ENCODE data around the gene POR.

Gene POR

GRCh38 chr7:75914655-75915415 lies at the start of gene POR:
POR (plus strand) TSS chr7:75915155; CDS start chr7:75954002, 38,847 bp downstream.
- H3K4me1 ChIP-seq (ENCODE audit: control insufficient read depth in 1 of 2, insufficient read depth in 1 of 2, low read depth in 1 of 2, low read length in 1 of 2) = peaks cover 21 to 25% of the 10 kb centered on the region in 2 experiments
- TF ChIP-seq, protein P1, sequence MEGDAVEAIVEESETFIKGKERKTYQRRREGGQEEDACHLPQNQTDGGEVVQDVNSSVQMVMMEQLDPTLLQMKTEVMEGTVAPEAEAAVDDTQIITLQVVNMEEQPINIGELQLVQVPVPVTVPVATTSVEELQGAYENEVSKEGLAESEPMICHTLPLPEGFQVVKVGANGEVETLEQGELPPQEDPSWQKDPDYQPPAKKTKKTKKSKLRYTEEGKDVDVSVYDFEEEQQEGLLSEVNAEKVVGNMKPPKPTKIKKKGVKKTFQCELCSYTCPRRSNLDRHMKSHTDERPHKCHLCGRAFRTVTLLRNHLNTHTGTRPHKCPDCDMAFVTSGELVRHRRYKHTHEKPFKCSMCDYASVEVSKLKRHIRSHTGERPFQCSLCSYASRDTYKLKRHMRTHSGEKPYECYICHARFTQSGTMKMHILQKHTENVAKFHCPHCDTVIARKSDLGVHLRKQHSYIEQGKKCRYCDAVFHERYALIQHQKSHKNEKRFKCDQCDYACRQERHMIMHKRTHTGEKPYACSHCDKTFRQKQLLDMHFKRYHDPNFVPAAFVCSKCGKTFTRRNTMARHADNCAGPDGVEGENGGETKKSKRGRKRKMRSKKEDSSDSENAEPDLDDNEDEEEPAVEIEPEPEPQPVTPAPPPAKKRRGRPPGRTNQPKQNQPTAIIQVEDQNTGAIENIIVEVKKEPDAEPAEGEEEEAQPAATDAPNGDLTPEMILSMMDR (IDR thresholded peaks at IDR 0.05) = peak; percentile 42
- H3K27me3 ChIP-seq = peaks cover 5% of the 10 kb centered on the region
- no peaks in the 10 kb centered on the region for H3K9me3 ChIP-seq
- H3K36me3 ChIP-seq = no peaks in the 10 kb centered on the region
- H3K4me3 ChIP-seq (ENCODE audit: low read depth in 1 of 2, low read length in 1 of 2) = peak within 1 kb of the TSS; percentile 93 to 99
- H3K27ac ChIP-seq = peak within 1 kb of the TSS; percentile 86

GRCh38 chr7:75866114-75866488 lies 48.9 kb upstream of the POR start:
- no peak overlapping the region for H3K4me3 ChIP-seq (ENCODE audit: low read depth in 1 of 2, low read length in 1 of 2)
- no peaks in the 10 kb centered on the region for H3K9me3 ChIP-seq
- H3K27ac ChIP-seq = no peak overlapping the region
- H3K36me3 ChIP-seq = no peaks in the 10 kb centered on the region
- TF ChIP-seq, protein P1 (IDR thresholded peaks at IDR 0.05) = no peak
- peaks cover 4 to 7% of the 10 kb centered on the region in 2 experiments for H3K4me1 ChIP-seq (ENCODE audit: control insufficient read depth in 1 of 2, insufficient read depth in 1 of 2, low read depth in 1 of 2, low read length in 1 of 2)
- H3K27me3 ChIP-seq = no peaks in the 10 kb centered on the region

- H3K27ac ChIP-seq = no peak overlapping the region
- H3K9me3 ChIP-seq = no peaks in the 10 kb centered on the region
- TF ChIP-seq, protein P1 (IDR thresholded peaks at IDR 0.05) = peak; percentile 85
- no peak overlapping the region for H3K4me3 ChIP-seq (ENCODE audit: low read depth in 1 of 2, low read length in 1 of 2)
- no peaks in the 10 kb centered on the region for H3K36me3 ChIP-seq
- peaks cover 4 to 7% of the 10 kb centered on the region in 2 experiments for H3K4me1 ChIP-seq (ENCODE audit: control insufficient read depth in 1 of 2, insufficient read depth in 1 of 2, low read depth in 1 of 2, low read length in 1 of 2)
- H3K27me3 ChIP-seq = no peaks in the 10 kb centered on the region
Measured at GRCh38 chr7:75866489-75867389, 48.2 kb upstream of the POR start.

DNA sequence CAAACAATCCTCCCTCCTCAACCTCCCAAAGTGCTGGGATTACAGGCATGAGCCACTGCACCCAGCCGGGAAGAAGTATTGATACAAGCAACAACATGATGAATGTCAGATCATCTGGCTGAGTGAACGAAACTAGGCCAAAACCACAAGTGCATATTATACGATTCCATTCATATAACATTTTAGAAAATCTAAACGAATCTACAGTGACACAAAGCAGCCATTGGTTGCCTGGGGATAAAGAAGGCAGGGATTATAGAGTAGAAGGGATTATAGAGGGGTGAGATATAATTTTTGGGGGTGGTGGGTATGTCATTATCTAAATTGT lies 47.6 kb upstream of the POR start:
- TF ChIP-seq, protein P1 (IDR thresholded peaks at IDR 0.05) = no peak
- no peak overlapping the region for H3K27ac ChIP-seq

DNA sequence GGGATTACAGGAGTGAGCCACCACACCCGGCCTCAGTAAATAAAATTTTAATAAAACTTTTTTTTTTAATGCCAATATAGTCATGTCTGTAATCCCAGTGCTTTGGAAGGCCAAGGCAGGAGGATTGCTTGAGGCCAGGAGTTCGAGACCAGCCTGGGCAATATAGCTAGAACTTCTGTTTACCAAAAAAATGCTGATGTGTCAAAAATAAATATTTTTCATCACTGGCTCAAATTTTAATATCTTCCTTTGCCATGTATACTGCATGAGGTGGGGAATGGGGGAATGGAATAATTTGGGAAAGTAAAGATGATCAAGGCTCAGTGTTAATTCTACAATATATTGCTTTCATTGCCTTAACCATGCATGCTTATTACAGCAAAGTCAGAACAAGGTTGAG lies 46.8 kb upstream of the POR start:
- Histone ChIP-seq H3K27me3 (no peaks in the 10 kb centered on the region), H3K36me3 (no peaks in the 10 kb centered on the region), H3K27ac (no peak overlapping the region), H3K4me3 (ENCODE audit: low read depth in 1 of 2, low read length in 1 of 2) (no peak overlapping the region), H3K9me3 (no peaks in the 10 kb centered on the region), H3K4me1 (ENCODE audit: control insufficient read depth in 1 of 2, insufficient read depth in 1 of 2, low read depth in 1 of 2, low read length in 1 of 2) (peaks cover 11 to 13% of the 10 kb centered on the region in 2 experiments)
- TF ChIP-seq, protein P1 (IDR thresholded peaks at IDR 0.05) = no peak

More for the DNA sequence above, 47.6 kb upstream of the POR start:
- peaks cover 9 to 12% of the 10 kb centered on the region in 2 experiments for H3K4me1 ChIP-seq (ENCODE audit: control insufficient read depth in 1 of 2, insufficient read depth in 1 of 2, low read depth in 1 of 2, low read length in 1 of 2)
- H3K4me3 ChIP-seq (ENCODE audit: low read depth in 1 of 2, low read length in 1 of 2) = no peak overlapping the region
- H3K36me3 ChIP-seq = no peaks in the 10 kb centered on the region
- H3K27me3 ChIP-seq = no peaks in the 10 kb centered on the region
- H3K9me3 ChIP-seq = no peaks in the 10 kb centered on the region
